AG09309 (cell line): ENCODE data around the gene BRD3OS.

Experiments used
- DNase-seq: peaks from one replicate; pipeline ENCODE4 v3.0.0-alpha.2; 2010; ENCODE audit warnings: low read depth
- H3K4me3 ChIP-seq: 2 replicates; pipeline ENCODE4 v1.5.1; 2011; ENCODE audit warnings: mild to moderate bottlenecking, low read depth, low read length, moderate library complexity; ENCODE audit not compliant: control insufficient read depth
- CTCF ChIP-seq: IDR thresholded peaks from 2 replicates; pipeline ENCODE4 v1.5.1; 2011; ENCODE audit warnings: mild to moderate bottlenecking, low read depth, low read length, inconsistent platforms; ENCODE audit not compliant: insufficient read depth, control insufficient read depth; ENCODE audit errors: missing control alignments

The BRD3OS gene

GRCh38 chr9:134048582-134048968 is 23.3 kb downstream of the BRD3OS start:
- no peak for TF ChIP-seq CTCF
- no peak for DNase-seq
- no peak overlapping the region for H3K4me3 ChIP-seq

DNA sequence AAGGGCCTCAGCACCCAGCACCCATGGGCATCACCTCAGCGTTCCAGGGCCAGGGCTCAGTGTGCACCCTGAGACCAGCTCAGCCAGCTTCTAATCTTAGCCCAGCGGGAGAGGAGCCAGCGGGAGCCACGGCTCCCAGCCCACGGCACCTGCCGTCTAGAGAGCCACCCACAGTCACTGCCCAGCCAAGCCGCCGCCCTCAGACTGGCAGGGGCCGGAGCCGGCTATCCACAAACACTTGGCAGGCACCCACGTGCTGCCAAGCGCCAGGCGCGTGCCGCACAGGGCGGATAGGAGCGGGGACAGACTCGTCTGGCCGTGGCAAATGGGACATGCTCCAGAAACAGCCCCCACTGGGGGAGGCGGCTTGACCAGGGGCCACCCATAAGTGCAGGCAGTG is 24.0 kb downstream of the BRD3OS start:
- no peak for DNase-seq
- no peak for TF ChIP-seq CTCF
- H3K4me3 ChIP-seq: no peak overlapping the region

- H3K4me3 ChIP-seq: no peak overlapping the region
- DNase-seq: no peak
- no peak for TF ChIP-seq CTCF
Observed at GRCh38 chr9:134049772-134050588, 24.7 kb downstream of the BRD3OS start.

DNA sequence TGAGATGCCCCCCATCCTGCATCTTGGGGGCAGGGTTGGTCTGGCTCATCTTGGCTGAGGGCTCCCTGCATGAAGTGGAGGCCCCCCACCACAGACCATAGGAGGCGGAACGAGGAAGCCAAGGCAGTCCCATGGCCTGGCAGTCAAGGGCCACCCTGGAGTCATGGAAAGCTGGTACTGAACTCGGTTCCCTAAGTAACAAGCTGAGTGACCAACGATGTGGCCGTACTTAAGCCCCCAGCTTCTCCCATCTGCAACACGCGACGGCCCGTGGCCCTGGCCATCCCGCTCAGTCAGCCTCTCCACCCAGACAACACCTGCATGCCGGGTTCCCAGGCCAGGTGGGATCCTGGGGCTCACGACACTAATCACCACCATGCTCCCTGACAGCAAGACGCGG is 25.4 kb downstream of the BRD3OS start:
- TF ChIP-seq CTCF: no peak
- no peak overlapping the region for H3K4me3 ChIP-seq
- no peak for DNase-seq

GRCh38 chr9:134051319-134051718 is 26.0 kb downstream of the BRD3OS start:
- no peak for DNase-seq
- H3K4me3 ChIP-seq: no peak overlapping the region
- no peak for TF ChIP-seq CTCF

GRCh38 chr9:134052491-134052890 is 27.2 kb downstream of the BRD3OS start:
- DNase-seq: no peak
- TF ChIP-seq CTCF: no peak
- H3K4me3 ChIP-seq: no peak overlapping the region
